PC-9 (cell line): ENCODE results near the gene DPP10. TPM values are rescaled to one million over a fixed set of nuclear protein-coding genes. Genes with fewer than 3 reads are reported as not detected.

Experiments
- BruUV-seq: library from RNA; stranded (reverse); fragments of 400-500 nt; replicated peaks from 2 replicates; lab custom pipeline; 2021; lab: Mats Ljungman, UMichigan
- CTCF ChIA-PET: fragments of 300-600 bp; sonication (Branson Sonifier 250); formaldehyde crosslinking; loops from one replicate; lab custom pipeline; 2022; ENCODE audit warnings: antibody characterized with exemption; lab: Charles Lee
- POLR2A ChIA-PET: fragments of 300-600 bp; sonication (Branson Sonifier 250); formaldehyde crosslinking; loops from one replicate; lab custom pipeline; 2022; ENCODE audit warnings: antibody characterized with exemption; ENCODE audit not compliant: unreplicated experiment; lab: Charles Lee
- DNase-seq, 2 experiments: peaks; one replicate each; pipeline versions ENCODE4 v3.0.0 to v3.0.0-alpha.2; 2015 to 2022; ENCODE audit warnings: mixed read lengths in 1 of 2
- H2AFZ ChIP-seq: fragments of 200-600 bp; sonication (generic); 2 replicates; pipeline ENCODE4 v1.8.1; 2017; ENCODE audit warnings: antibody characterized with exemption
- H3F3A ChIP-seq: fragments of 200-600 bp; sonication (generic); 2 replicates; pipeline ENCODE4 v1.8.1; 2017; ENCODE audit warnings: antibody characterized with exemption, mild to moderate bottlenecking, low read depth; ENCODE audit not compliant: insufficient read depth
- H3K27ac ChIP-seq: fragments of 200-600 bp; sonication (generic); 2 replicates; pipeline ENCODE4 v1.6.1; 2016; ENCODE audit warnings: mixed run types
- H3K27me3 ChIP-seq: fragments of 200-600 bp; sonication (generic); 2 replicates; pipeline ENCODE4 v1.6.1; 2016; ENCODE audit warnings: low read depth, mixed run types; ENCODE audit not compliant: insufficient read depth
- H3K36me3 ChIP-seq: fragments of 200-600 bp; sonication (generic); 2 replicates; pipeline ENCODE4 v1.6.1; 2016; ENCODE audit warnings: low read depth, mixed run types
- H3K4me1 ChIP-seq: fragments of 200-600 bp; sonication (generic); replicated peaks from 2 replicates; pipeline ENCODE4 v1.6.1; 2016; ENCODE audit warnings: mixed run types; ENCODE audit not compliant: insufficient read depth
- H3K4me2 ChIP-seq: fragments of 200-600 bp; sonication (generic); 2 replicates; pipeline ENCODE4 v1.6.1; 2017; ENCODE audit warnings: mixed run types
- H3K4me3 ChIP-seq: fragments of 200-600 bp; sonication (generic); 2 replicates; pipeline ENCODE4 v1.6.1; 2016; ENCODE audit warnings: mixed run types
- H3K79me2 ChIP-seq: fragments of 200-600 bp; sonication (generic); 2 replicates; pipeline ENCODE4 v1.6.1; 2017; ENCODE audit warnings: low read depth, mixed run types
- H3K9me2 ChIP-seq: fragments of 200-600 bp; sonication (generic); 2 replicates; pipeline ENCODE4 v1.8.1; 2017; ENCODE audit warnings: mild to moderate bottlenecking; ENCODE audit not compliant: insufficient read depth
- H3K9me3 ChIP-seq: fragments of 200-600 bp; sonication (generic); 2 replicates; pipeline ENCODE4 v1.8.1; 2016; ENCODE audit warnings: low read depth; ENCODE audit not compliant: insufficient read depth
- H4K20me1 ChIP-seq: fragments of 200-600 bp; sonication (generic); 2 replicates; pipeline ENCODE4 v1.8.1; 2017; ENCODE audit not compliant: insufficient read depth
- EZH2 ChIP-seq: fragments of 200-600 bp; sonication (generic); IDR thresholded peaks from 2 replicates; pipeline ENCODE4 v1.8.0; 2017; ENCODE audit warnings: antibody characterized with exemption, low read depth
- intact Hi-C: fragments of 100-400 bp; cut with micrococcal nuclease; formaldehyde crosslinking; loops from one replicate; pipeline ENCODE4 v1.10.0; 2022; ENCODE audit not compliant: unreplicated experiment
- total RNA-seq: library from RNA; stranded (reverse); gene quantifications from 2 replicates; pipeline ENCODE4 v1.2.3, GENCODE V29; 2021
- TF ChIP-seq, protein P1 (sequence below): fragments of 200-600 bp; sonication (generic); conservative IDR thresholded peaks from 2 replicates; pipeline ENCODE4 v1.6.1; 2017; ENCODE audit warnings: mixed run types, antibody characterized with exemption, mild to moderate bottlenecking, moderate library complexity

The DPP10 gene
- total RNA-seq, 1 experiment from 2014 or later, result not detected

DNA sequence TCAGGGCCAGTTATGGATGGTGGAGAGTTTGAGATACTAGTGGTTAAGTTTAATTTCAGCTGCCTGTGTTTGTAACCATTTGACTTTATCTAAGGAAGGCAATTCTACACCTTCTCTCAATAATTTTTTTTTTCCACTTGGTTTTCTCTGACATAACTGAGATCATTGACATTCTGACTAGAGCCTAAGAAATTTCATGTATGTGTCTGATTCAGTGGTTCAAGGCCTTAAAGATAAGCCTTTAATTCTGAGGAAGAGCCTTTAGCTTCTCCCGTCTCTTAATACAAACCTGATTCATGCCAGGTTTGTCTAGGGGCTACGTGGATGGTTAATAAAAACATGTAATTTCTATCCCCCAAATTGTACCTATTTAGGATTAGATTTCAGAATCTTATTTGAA lies 971.4 kb downstream of the DPP10 start:
- no peaks in the 10 kb centered on the region for H3F3A ChIP-seq
- no peaks in the 10 kb centered on the region; the same call in 1 of the 2 replicates for H3K9me2 ChIP-seq
- H4K20me1 ChIP-seq, result no peaks in the 10 kb centered on the region; the same call in 1 of the 2 replicates
- CTCF ChIA-PET, result no interaction called here
- H3K9me3 ChIP-seq, result no peaks in the 10 kb centered on the region
- no peak overlapping the region for H3K27ac ChIP-seq
- no peak for DNase-seq
- H2AFZ ChIP-seq, result no peak overlapping the region
- POLR2A ChIA-PET, result no interaction called here
- H3K4me1 ChIP-seq, result no peaks in the 10 kb centered on the region
- no peak for TF ChIP-seq EZH2
- TF ChIP-seq, protein P1, sequence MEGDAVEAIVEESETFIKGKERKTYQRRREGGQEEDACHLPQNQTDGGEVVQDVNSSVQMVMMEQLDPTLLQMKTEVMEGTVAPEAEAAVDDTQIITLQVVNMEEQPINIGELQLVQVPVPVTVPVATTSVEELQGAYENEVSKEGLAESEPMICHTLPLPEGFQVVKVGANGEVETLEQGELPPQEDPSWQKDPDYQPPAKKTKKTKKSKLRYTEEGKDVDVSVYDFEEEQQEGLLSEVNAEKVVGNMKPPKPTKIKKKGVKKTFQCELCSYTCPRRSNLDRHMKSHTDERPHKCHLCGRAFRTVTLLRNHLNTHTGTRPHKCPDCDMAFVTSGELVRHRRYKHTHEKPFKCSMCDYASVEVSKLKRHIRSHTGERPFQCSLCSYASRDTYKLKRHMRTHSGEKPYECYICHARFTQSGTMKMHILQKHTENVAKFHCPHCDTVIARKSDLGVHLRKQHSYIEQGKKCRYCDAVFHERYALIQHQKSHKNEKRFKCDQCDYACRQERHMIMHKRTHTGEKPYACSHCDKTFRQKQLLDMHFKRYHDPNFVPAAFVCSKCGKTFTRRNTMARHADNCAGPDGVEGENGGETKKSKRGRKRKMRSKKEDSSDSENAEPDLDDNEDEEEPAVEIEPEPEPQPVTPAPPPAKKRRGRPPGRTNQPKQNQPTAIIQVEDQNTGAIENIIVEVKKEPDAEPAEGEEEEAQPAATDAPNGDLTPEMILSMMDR, result no peak
- BruUV-seq, result no TSS peak
- no peak overlapping the region for H3K4me2 ChIP-seq
- H3K79me2 ChIP-seq, result no peaks in the 10 kb centered on the region
- intact Hi-C loops, result no loop called here
- H3K4me3 ChIP-seq, result no peak overlapping the region
- H3K36me3 ChIP-seq, result no peaks in the 10 kb centered on the region
- H3K27me3 ChIP-seq, result no peaks in the 10 kb centered on the region; the same call in 1 of the 2 replicates

DNA sequence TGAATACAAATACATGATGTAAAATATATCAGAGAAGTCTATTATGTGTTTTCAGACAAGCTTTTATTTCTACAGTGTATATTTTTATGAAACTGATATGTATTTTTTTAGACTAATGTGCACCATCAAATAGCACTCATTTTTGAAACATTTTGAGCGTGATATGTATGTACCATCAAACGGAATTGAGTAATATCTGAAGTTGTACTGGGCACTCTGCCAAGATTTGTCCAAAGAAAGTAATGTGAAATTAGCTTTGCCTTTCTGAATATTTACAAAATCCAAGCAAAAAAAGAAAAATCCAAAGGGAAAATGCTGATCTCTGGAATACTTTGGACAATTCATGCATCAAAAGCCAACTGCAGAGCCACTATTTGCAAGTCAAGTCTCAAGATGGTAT lies 972.0 kb downstream of the DPP10 start:
- Histone ChIP-seq H3K36me3 (no peaks in the 10 kb centered on the region), H3K9me2 (no peaks in the 10 kb centered on the region), H3K79me2 (no peaks in the 10 kb centered on the region), H3F3A (no peaks in the 10 kb centered on the region), H3K4me1 (no peaks in the 10 kb centered on the region), H3K4me3 (no peak overlapping the region), H3K27me3 (no peaks in the 10 kb centered on the region; the same call in 1 of the 2 replicates), H4K20me1 (no peaks in the 10 kb centered on the region; the same call in 1 of the 2 replicates), H3K9me3 (no peaks in the 10 kb centered on the region), H2AFZ (no peak overlapping the region), H3K27ac (no peak overlapping the region), H3K4me2 (no peak overlapping the region)
- CTCF ChIA-PET, result no interaction called here
- no peak for DNase-seq
- intact Hi-C loops, result no loop called here
- BruUV-seq, result no TSS peak
- POLR2A ChIA-PET, result no interaction called here
- TF ChIP-seq, protein P1, result no peak
- no peak for TF ChIP-seq EZH2

DNA sequence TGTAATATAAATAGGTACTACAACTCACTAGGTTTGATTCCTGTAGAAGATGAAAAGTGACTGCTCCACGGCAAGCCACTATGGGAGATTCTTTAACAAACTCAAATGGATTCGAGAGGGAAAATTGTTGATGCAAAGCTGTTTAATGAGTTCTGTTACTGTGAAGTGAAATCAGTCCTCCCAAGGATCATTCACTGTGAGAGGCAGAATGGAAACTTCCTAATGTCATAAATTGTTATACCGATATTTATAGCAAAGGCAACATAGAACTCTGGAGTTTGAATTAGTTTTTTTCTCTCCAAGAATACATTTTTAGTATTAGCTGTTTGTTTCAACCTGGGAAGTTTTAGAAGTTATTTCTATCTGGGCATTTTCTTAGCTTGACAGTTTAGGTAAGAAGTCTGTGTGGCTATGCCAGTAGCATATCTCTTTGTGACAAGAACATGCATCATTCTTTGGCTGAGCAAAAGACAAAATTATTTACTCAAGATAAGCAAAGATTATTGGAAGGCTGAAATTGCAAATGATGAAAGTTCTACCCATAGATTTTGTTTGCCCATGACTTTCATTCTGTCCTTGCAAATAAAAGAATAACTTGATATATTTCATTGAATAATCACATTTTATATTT lies 979.7 kb downstream of the DPP10 start:
- TF ChIP-seq, protein P1, result no peak
- TF ChIP-seq EZH2, result no peak
- Histone ChIP-seq H3K36me3 (no peaks in the 10 kb centered on the region), H4K20me1 (no peaks in the 10 kb centered on the region), H3K4me1 (no peaks in the 10 kb centered on the region), H3K9me2 (no peaks in the 10 kb centered on the region), H3F3A (no peaks in the 10 kb centered on the region), H3K4me2 (no peak overlapping the region), H3K79me2 (no peaks in the 10 kb centered on the region), H3K27me3 (no peaks in the 10 kb centered on the region), H3K9me3 (no peaks in the 10 kb centered on the region), H2AFZ (no peak overlapping the region), H3K4me3 (no peak overlapping the region), H3K27ac (no peak overlapping the region)
- DNase-seq, result no peak
- POLR2A ChIA-PET, result no interaction called here
- BruUV-seq, result no TSS peak
- intact Hi-C loops, result no loop called here
- CTCF ChIA-PET, result no interaction called here
